Body of pancreas (tissue), 4 donors: ENCODE results near the gene DHX8. TPM values are rescaled to one million over a fixed set of nuclear protein-coding genes. Genes with fewer than 3 reads are reported as not detected.

Experiments used
- ATAC-seq: fragments of 150-250 bp; one replicate; pipeline ENCODE4 v1.9.1; 2016
- DNase-seq, 4 donors: peaks; one replicate each; pipeline ENCODE4 v3.0.0-alpha.2; 2019
- H3K27ac ChIP-seq, 4 donors: fragments of 200-600 bp; sonication (generic); 1 replicate in 3 of 4; 2 replicates in 1 of 4; pipeline versions ENCODE4 v1.5.1 to v1.6.1; 2016 to 2019; ENCODE audit warnings: mild to moderate bottlenecking in 1 of 4, mixed read lengths in 1 of 4, moderate library complexity in 1 of 4
- H3K27me3 ChIP-seq, 2 donors: fragments of 200-600 bp; sonication (generic); one replicate each; pipeline ENCODE4 v1.6.0; 2016; ENCODE audit warnings: mild to moderate bottlenecking in 1 of 2
- H3K36me3 ChIP-seq, 2 donors: fragments of 200-600 bp; sonication (generic); replicated peaks in 1 of 2; 2 replicates each; pipeline ENCODE4 v1.5.1; 2016; ENCODE audit warnings: low read depth in 2 of 2; ENCODE audit not compliant: insufficient read depth in 1 of 2
- H3K4me1 ChIP-seq: fragments of 200-600 bp; sonication (generic); one replicate; pipeline ENCODE4 v1.6.0; 2016
- H3K4me3 ChIP-seq, 2 donors: fragments of 200-600 bp; sonication (generic); 1 replicate in 1 of 2; 2 replicates in 1 of 2; pipeline ENCODE4 v1.5.1; 2016 to 2019
- H3K9me3 ChIP-seq, 3 donors: fragments of 200-600 bp; sonication (generic); 1 replicate in 2 of 3; 2 replicates in 1 of 3; pipeline ENCODE4 v1.5.1; 2016
- POLR2A ChIP-seq, 3 donors: fragments of 450-650 bp; IDR thresholded peaks; one replicate each; pipeline ENCODE4 v1.6.1; 2016; ENCODE audit warnings: antibody characterized with exemption in 3 of 3, mild to moderate bottlenecking in 2 of 3
- WGBS, 2 donors: methylation state at CpG; one replicate each; pipeline ENCODE4 v1.1.5; 2017; 5-methylcytosine and 5-hydroxymethylcytosine counted together
- intact Hi-C: fragments of 100-400 bp; cut with DNase I; formaldehyde crosslinking; loops from one replicate; pipeline ENCODE4 v1.15.1; 2023
- total RNA-seq, 2 donors: library from RNA; depleted of rRNA; stranded (reverse); fragments of >200 nt; gene quantifications; one replicate each; pipeline ENCODE4 v1.1.0, GENCODE V29; 2016
- TF ChIP-seq, protein P1 (sequence below), 7 experiments: fragments of 450-650 bp in 4 of 7; fragments of 200-600 bp in 3 of 7; sonication (generic) in 3 of 7; IDR thresholded peaks; one replicate each; pipeline ENCODE4 v1.5.1; 2016 to 2019; ENCODE audit warnings: antibody characterized with exemption in 7 of 7

Gene DHX8
- total RNA-seq, 2 donors from 2014 or later, result 12.2 to 19.4 TPM

DNA sequence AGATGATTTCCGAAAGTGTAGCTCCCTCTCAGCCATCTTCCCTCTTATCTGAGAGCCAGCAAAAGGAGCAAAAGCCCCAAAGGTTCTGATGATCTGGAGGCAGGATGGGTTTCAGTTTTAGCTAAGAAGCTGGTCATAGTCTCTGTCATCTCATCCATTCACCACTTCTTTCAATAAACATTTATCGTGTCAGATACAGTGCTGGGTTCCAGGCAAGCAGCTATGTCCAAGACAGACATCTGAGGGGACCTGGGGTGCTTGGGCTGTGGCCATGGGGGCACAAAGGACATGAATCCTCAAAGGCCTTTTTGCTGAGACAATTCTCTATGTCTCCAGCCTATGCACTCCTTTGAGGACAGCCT lies 63.4 kb downstream of the DHX8 start:
- Histone ChIP-seq H3K9me3 (no peaks in the 10 kb centered on the region), H3K27me3 (no peaks in the 10 kb centered on the region), H3K4me3 (no peak overlapping the region), H3K27ac (no peak overlapping the region), H3K4me1 (peaks cover 23% of the 10 kb centered on the region), H3K36me3 (no peaks in the 10 kb centered on the region)
- TF ChIP-seq POLR2A (IDR thresholded peaks at IDR 0.05), result no peak
- TF ChIP-seq, protein P1, sequence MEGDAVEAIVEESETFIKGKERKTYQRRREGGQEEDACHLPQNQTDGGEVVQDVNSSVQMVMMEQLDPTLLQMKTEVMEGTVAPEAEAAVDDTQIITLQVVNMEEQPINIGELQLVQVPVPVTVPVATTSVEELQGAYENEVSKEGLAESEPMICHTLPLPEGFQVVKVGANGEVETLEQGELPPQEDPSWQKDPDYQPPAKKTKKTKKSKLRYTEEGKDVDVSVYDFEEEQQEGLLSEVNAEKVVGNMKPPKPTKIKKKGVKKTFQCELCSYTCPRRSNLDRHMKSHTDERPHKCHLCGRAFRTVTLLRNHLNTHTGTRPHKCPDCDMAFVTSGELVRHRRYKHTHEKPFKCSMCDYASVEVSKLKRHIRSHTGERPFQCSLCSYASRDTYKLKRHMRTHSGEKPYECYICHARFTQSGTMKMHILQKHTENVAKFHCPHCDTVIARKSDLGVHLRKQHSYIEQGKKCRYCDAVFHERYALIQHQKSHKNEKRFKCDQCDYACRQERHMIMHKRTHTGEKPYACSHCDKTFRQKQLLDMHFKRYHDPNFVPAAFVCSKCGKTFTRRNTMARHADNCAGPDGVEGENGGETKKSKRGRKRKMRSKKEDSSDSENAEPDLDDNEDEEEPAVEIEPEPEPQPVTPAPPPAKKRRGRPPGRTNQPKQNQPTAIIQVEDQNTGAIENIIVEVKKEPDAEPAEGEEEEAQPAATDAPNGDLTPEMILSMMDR (IDR thresholded peaks at IDR 0.05), result no peak
- whole genome bisulfite sequencing, 2 donors, result 57% methylated on average over 2 of the region's 2 CpGs
- intact Hi-C loops, result loop anchor here (10.0 kb wide), 1 partner anchor 62 kb away; the partner anchor contains the start of gene DHX8
- DNase-seq, result no peak
- no peak for ATAC-seq

DNA sequence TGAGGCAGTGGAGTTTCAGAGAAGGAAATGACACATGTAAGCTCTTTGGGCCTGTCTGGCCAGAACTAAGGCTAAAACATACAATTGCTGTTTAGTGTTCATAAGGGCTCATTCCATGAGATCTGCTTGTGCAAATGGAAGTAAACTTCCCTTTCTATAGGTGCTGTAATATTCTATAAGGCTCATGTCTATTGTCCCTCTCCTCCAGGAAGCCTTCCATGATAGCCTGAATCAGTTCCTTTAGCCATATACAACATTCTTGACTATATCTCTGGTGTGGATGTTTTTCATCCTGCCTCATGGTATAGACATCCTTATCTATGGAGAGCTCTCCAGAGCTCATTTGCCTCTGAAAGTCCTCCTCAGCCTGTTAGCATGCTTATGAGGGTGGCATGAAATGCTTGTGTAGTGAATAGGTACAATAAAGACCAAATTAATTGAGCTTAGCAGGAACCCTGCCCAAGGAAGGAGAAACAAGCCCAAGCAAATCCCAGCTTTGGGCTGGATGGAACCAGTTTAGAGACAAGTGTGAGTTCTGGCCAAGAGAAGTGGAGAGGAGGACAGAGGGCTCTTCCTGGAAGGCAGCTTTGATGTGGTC lies 64.0 kb downstream of the DHX8 start:
- H3K4me3 ChIP-seq, result no peak overlapping the region
- no peaks in the 10 kb centered on the region for H3K27me3 ChIP-seq
- H3K36me3 ChIP-seq, result no peaks in the 10 kb centered on the region
- H3K4me1 ChIP-seq, result peaks cover 27% of the 10 kb centered on the region
- TF ChIP-seq, protein P1 (IDR thresholded peaks at IDR 0.05), result no peak
- no peak for TF ChIP-seq POLR2A (IDR thresholded peaks at IDR 0.05)
- DNase-seq, result no peak
- H3K9me3 ChIP-seq, result no peaks in the 10 kb centered on the region
- H3K27ac ChIP-seq, result no peak overlapping the region
- intact Hi-C loops, result loop anchor here (10.0 kb wide), 1 partner anchor 63 kb away; the partner anchor contains the start of gene DHX8
- ATAC-seq, result no peak

DNA sequence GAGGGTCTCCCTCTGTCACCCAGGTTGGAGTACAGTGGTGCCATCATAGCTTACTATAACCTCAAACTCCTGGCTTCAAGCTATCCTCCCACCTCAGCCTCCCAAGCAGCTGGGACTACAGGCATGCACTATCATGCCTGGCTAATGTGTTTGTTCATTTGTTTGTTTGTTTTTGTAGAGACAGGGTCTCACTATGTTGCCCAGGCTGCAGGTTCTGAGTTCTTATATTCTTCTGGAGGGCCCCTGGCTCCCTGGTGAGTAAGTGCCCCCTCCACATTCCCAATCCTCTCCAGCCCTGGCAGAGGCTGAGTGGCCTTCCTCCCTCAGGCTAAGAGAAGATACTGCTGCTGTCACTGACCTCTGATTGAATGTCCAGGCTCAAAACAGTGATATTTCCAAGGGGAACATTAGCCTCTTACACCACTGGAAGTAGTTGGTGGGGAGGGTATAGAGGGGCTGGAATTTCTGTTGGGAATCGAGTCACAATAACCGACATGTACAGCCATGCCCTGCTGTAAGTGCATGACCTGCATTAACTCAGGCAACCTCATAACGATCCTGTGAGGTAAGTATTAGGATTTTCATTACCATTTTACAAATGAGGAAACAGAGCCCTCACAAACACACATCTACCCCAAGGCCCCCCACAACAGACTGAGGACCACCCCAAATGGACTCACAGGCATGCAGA lies 65.1 kb downstream of the DHX8 start:
- Histone ChIP-seq H3K27me3 (no peaks in the 10 kb centered on the region), H3K27ac (no peak overlapping the region), H3K36me3 (no peaks in the 10 kb centered on the region), H3K4me3 (no peak overlapping the region), H3K9me3 (no peaks in the 10 kb centered on the region), H3K4me1 (peaks cover 20% of the 10 kb centered on the region)
- WGBS, 2 donors, result 78 to 90% methylated on average over 3 of the region's 3 CpGs
- TF ChIP-seq, protein P1 (IDR thresholded peaks at IDR 0.05), result no peak
- TF ChIP-seq POLR2A (IDR thresholded peaks at IDR 0.05), result no peak
- intact Hi-C loops, result loop anchor here (10.0 kb wide), 1 partner anchor 64 kb away; the partner anchor contains the start of gene DHX8
- DNase-seq (no peak), ATAC-seq (no peak)

DNA sequence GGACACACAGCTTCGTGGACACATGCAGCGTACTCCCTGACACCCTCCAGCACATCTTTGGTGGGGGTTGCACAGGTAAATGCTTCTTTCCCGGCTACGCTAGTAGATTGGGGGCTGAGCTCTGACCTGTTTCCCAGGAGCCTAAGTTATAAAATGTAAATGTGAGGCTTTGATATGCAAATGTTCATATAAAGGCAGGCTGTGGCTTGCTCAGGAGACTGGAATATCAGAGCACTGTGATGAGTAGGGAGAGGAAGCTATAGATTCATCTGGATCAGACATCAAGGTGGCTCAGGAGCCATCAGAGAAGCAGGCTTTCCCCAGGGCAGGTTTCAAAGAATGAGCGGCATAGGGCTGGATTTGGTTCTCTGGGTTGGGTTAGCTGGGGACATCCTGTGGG lies 65.7 kb downstream of the DHX8 start:
- Histone ChIP-seq H3K9me3 (no peaks in the 10 kb centered on the region), H3K27me3 (no peaks in the 10 kb centered on the region), H3K27ac (no peak overlapping the region), H3K36me3 (no peaks in the 10 kb centered on the region), H3K4me1 (peaks cover 20% of the 10 kb centered on the region), H3K4me3 (no peak overlapping the region)
- 85 to 86% methylated on average over 5 of the region's 5 CpGs for WGBS, 2 donors
- intact Hi-C loops, result loop anchor here (10.0 kb wide), 1 partner anchor 65 kb away; the partner anchor contains the start of gene DHX8
- DNase-seq (no peak), ATAC-seq (no peak)
- TF ChIP-seq, protein P1 (IDR thresholded peaks at IDR 0.05), result no peak
- TF ChIP-seq POLR2A (IDR thresholded peaks at IDR 0.05), result no peak
